Common myeloid progenitor, CD34-positive (primary cell): Measurements from ENCODE around the gene GNL2.

Experiments used
- CTCF ChIA-PET: fragments of 350-600 bp; sonication (Branson Sonifier 250); formaldehyde crosslinking; loops from one replicate; lab custom pipeline; 2021; ENCODE audit warnings: antibody characterized with exemption; lab: Charles Lee
- POLR2A ChIA-PET: fragments of 350-600 bp; sonication (Branson Sonifier 250); formaldehyde crosslinking; loops from one replicate; lab custom pipeline; 2021; ENCODE audit warnings: antibody characterized with exemption; lab: Charles Lee
- DNase-seq, 3 donors: peaks; one replicate each; pipeline versions ENCODE4 v3.0.0 to v3.0.0-alpha.2; 2013
- H3K27ac ChIP-seq, 2 experiments: 1 replicate in 1 of 2; 2 replicates in 1 of 2; pipeline ENCODE4 v1.7.0; 2013; ENCODE audit warnings: inconsistent platforms in 2 of 2, low read length in 2 of 2, mild to moderate bottlenecking in 2 of 2, low read depth in 1 of 2, moderate library complexity in 1 of 2; ENCODE audit not compliant: severe bottlenecking in 2 of 2, insufficient read depth in 1 of 2, poor library complexity in 1 of 2
- H3K27me3 ChIP-seq, 5 experiments: replicated peaks in 2 of 5; 1 replicate in 3 of 5; 2 replicates in 2 of 5; pipeline versions ENCODE4 v1.6.1 to v1.7.0; 2013; ENCODE audit warnings: low read length in 4 of 5, mild to moderate bottlenecking in 2 of 5, moderate library complexity in 2 of 5, inconsistent platforms in 1 of 5; ENCODE audit not compliant: insufficient read depth in 5 of 5, control insufficient read depth in 4 of 5
- H3K36me3 ChIP-seq, 4 experiments: 1 replicate in 2 of 4; 2 replicates in 2 of 4; pipeline versions ENCODE4 v1.6.1 to v1.7.0; 2013; ENCODE audit warnings: low read length in 3 of 4, control low read depth in 1 of 4, mild to moderate bottlenecking in 1 of 4; ENCODE audit not compliant: control insufficient read depth in 4 of 4, insufficient read depth in 4 of 4
- H3K4me1 ChIP-seq, 4 experiments: 1 replicate in 3 of 4; 2 replicates in 1 of 4; pipeline versions ENCODE4 v1.6.1 to v1.7.1; 2013; ENCODE audit warnings: low read length in 3 of 4, mild to moderate bottlenecking in 3 of 4, control low read depth in 1 of 4, inconsistent platforms in 1 of 4, moderate library complexity in 1 of 4; ENCODE audit not compliant: control insufficient read depth in 4 of 4, insufficient read depth in 4 of 4; ENCODE audit errors: control extremely low read depth in 1 of 4
- H3K4me3 ChIP-seq, 7 experiments: 1 replicate in 4 of 7; 2 replicates in 3 of 7; pipeline versions ENCODE4 v1.5.1 to v1.7.0; 2013; ENCODE audit warnings: mild to moderate bottlenecking in 7 of 7, low read length in 6 of 7, moderate library complexity in 6 of 7, inconsistent platforms in 2 of 7, low read depth in 2 of 7, control low read depth in 1 of 7; ENCODE audit not compliant: insufficient read depth in 4 of 7, control insufficient read depth in 1 of 7; ENCODE audit errors: extremely low read depth in 1 of 7
- H3K9me3 ChIP-seq, 5 experiments: 1 replicate in 4 of 5; 2 replicates in 1 of 5; pipeline versions ENCODE4 v1.6.1 to v1.7.1; 2013; ENCODE audit warnings: low read length in 4 of 5, mild to moderate bottlenecking in 2 of 5, inconsistent platforms in 1 of 5, low read depth in 1 of 5, moderate library complexity in 1 of 5; ENCODE audit not compliant: control insufficient read depth in 4 of 5, insufficient read depth in 2 of 5; ENCODE audit errors: control extremely low read depth in 1 of 5
- WGBS: methylation state at CpG from one replicate; pipeline ENCODE4 v1.1.5; 2013; ENCODE audit not compliant: insufficient coverage; 5-methylcytosine and 5-hydroxymethylcytosine counted together

The GNL2 gene

DNA sequence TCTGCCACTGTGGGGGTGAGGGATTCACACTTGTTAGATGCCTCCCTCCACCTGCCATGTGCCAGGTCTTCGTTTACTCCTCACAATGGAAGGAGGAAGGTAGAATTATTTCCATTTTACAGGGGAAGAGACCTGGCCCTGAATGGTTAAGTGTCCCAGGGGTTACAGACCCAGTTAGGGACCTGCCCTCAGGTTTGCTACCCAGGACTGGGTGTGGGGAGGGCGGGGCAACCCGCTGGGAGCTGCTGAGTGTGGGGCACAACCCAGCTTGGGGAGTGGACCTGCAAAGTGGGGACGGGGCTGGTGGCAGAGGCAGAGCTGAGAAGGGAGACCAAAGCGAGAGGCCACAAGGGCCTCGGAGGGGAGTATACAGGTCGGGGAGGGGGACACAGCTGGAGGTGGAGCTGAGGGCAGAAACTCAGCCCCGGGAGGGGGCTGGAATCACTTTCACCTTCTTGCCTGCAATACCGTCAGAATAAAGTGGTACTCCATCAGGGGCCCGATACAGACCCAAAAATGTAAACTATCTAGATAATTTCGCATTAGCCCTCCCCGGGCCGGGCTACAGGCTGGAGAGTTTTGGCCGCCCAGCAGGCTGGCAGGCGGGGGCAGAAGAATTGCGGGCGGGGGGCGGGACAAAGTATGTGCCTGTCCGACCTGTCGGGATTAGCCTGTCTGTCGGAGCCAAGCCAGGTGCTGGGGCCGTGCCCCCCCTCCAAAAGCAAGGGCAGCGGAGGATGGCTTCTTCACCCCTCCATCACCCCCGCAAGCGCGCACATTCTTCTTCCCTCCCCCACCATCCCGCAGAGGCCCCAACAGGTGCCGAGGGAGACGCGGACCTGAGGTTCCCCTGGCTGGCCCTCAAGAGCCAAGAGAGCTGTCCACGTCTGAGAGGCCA lies 37.6 kb upstream of the GNL2 start:
- WGBS: 5% methylated on average over 16 of the region's 31 CpGs
- Histone ChIP-seq H3K4me3 (no peak overlapping the region), H3K9me3 (no peaks in the 10 kb centered on the region), H3K27me3 (peaks cover 13 to 100% (median 58%) of the 10 kb centered on the region in 5 experiments), H3K27ac (no peak overlapping the region), H3K4me1 (peaks cover 0 to 11% (median 5%) of the 10 kb centered on the region in 4 experiments), H3K36me3 (no peaks in the 10 kb centered on the region)
- DNase-seq: no peak
- ChIA-PET POLR2A (no interaction called here), CTCF (no interaction called here)

- POLR2A ChIA-PET: no interaction called here
- WGBS: 63% methylated on average over 3 of the region's 5 CpGs
These were observed 35.3 kb upstream of the GNL2 start for GRCh38 chr1:37631036-37631435.

GRCh38 chr1:37630426-37631028 lies 34.8 kb upstream of the GNL2 start:
- Histone ChIP-seq H3K4me1 (peaks cover 0 to 11% (median 4%) of the 10 kb centered on the region in 4 experiments), H3K27me3 (peaks cover 10 to 95% (median 51%) of the 10 kb centered on the region in 5 experiments), H3K36me3 (no peaks in the 10 kb centered on the region), H3K27ac (no peak overlapping the region), H3K9me3 (no peaks in the 10 kb centered on the region), H3K4me3 (no peak overlapping the region)
- WGBS: 39% methylated on average over 13 of the region's 15 CpGs
- CTCF ChIA-PET: interaction anchor here (1.0 kb wide), 1 partner anchor 167 kb away, joined by 3 read pairs; no protein-coding TSS in a partner anchor
- POLR2A ChIA-PET: no interaction called here
- DNase-seq: no peak

More at GRCh38 chr1:37631036-37631435, 35.3 kb upstream of the GNL2 start:
- CTCF ChIA-PET: interaction anchor here (1.2 kb wide), 1 partner anchor 51 kb away, joined by 4 read pairs; no protein-coding TSS in a partner anchor
- no peak for DNase-seq
- Histone ChIP-seq H3K27ac (no peak overlapping the region), H3K9me3 (no peaks in the 10 kb centered on the region), H3K27me3 (peaks cover 10 to 97% (median 51%) of the 10 kb centered on the region in 5 experiments), H3K36me3 (no peaks in the 10 kb centered on the region), H3K4me1 (peaks cover 0 to 11% (median 4%) of the 10 kb centered on the region in 4 experiments), H3K4me3 (no peak overlapping the region)

DNA sequence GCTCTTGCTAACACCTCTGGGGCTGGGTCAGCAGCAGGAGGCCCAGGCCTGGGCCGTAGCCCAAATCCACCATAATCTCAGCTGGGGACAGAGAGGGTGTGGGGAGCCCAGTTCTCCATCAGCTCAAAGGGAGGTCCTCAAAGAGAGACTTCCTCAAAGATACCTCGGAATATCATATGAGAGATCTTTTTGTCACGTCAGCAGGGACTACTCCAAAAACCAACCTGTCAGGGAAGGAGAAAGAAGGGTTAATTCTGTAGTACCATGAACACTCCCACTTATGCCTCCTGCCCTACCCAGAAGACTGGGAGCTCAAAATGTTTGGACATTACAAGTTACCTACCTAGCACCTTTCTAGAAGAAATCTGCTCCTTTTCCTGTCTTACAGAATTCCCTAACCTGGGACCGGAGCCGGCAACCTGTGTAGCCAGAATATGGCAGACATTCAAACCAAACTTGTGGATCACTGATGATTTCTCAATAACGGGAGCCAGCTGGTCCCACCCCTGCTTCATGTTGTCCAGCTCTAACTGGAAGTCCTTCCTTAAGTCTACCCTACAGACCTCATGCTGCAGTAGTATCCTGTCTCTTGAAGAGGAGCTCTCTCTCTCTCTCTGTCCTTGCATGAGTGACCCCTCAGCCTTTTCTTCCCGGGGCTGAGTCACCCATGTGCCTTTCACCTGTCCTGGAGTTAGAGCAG lies 34.1 kb upstream of the GNL2 start:
- Histone ChIP-seq H3K27ac (no peak overlapping the region), H3K4me3 (no peak overlapping the region), H3K4me1 (peaks cover 0 to 11% (median 4%) of the 10 kb centered on the region in 4 experiments), H3K9me3 (no peaks in the 10 kb centered on the region), H3K27me3 (peaks cover 12 to 95% (median 50%) of the 10 kb centered on the region in 5 experiments), H3K36me3 (no peaks in the 10 kb centered on the region)
- POLR2A ChIA-PET: no interaction called here
- DNase-seq: no peak
- CTCF ChIA-PET: interaction anchor here (1.0 to 1.4 kb wide), 2 partner anchors 52 to 166 kb away, joined by 3 to 4 read pairs; no protein-coding TSS in a partner anchor
- WGBS: 64% methylated on average over 7 of the region's 7 CpGs

DNA sequence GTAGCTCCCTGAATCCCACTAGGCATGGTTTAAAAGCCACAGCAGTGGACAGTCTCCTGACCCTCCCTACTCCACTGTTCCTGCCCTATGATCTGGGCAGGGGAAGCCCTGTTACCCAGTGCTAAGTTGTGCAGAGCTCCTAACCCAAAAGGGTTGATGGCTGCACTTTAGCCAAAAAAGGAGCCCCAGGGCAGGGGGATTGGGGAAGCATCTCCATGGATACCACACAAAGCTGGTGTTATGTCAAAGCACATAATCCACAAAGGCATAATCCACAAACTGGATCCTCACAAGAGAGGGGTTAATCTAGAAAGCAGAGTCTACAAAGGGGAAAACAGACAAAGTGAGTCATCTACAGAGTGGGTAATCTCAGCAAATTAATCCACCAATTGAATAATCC lies 33.3 kb upstream of the GNL2 start:
- DNase-seq: no peak
- H3K4me3 ChIP-seq: no peak overlapping the region
- no peaks in the 10 kb centered on the region for H3K9me3 ChIP-seq
- H3K36me3 ChIP-seq: no peaks in the 10 kb centered on the region
- CTCF ChIA-PET: interaction anchor here (1.4 kb wide), 1 partner anchor 53 kb away, joined by 4 read pairs; no protein-coding TSS in a partner anchor
- H3K27me3 ChIP-seq: peaks cover 14 to 91% (median 48%) of the 10 kb centered on the region in 5 experiments
- H3K4me1 ChIP-seq: peaks cover 0 to 3% (median under 1%) of the 10 kb centered on the region in 4 experiments
- no peak overlapping the region for H3K27ac ChIP-seq
- POLR2A ChIA-PET: no interaction called here

GRCh38 chr1:37628026-37628556 lies 32.4 kb upstream of the GNL2 start:
- Histone ChIP-seq H3K9me3 (no peaks in the 10 kb centered on the region), H3K27ac (no peak overlapping the region), H3K36me3 (no peaks in the 10 kb centered on the region), H3K27me3 (peaks cover 14 to 91% (median 45%) of the 10 kb centered on the region in 5 experiments), H3K4me3 (no peak overlapping the region), H3K4me1 (no peaks in the 10 kb centered on the region)
- DNase-seq: no peak
- ChIA-PET POLR2A (no interaction called here), CTCF (no interaction called here)
- 87% methylated on average over 7 of the region's 8 CpGs for WGBS
